ENCODE results near the gene ADD1. TPM values are rescaled to one million over a fixed set of nuclear protein-coding genes. Genes with fewer than 3 reads are reported as not detected.

ADD1 gene
- total and polyA plus RNA-seq, 2 of the 13 experiments (the other 11 are each of a cell fraction or from before 2014, with no cell fraction given): 73.9 to 122 TPM

DNA sequence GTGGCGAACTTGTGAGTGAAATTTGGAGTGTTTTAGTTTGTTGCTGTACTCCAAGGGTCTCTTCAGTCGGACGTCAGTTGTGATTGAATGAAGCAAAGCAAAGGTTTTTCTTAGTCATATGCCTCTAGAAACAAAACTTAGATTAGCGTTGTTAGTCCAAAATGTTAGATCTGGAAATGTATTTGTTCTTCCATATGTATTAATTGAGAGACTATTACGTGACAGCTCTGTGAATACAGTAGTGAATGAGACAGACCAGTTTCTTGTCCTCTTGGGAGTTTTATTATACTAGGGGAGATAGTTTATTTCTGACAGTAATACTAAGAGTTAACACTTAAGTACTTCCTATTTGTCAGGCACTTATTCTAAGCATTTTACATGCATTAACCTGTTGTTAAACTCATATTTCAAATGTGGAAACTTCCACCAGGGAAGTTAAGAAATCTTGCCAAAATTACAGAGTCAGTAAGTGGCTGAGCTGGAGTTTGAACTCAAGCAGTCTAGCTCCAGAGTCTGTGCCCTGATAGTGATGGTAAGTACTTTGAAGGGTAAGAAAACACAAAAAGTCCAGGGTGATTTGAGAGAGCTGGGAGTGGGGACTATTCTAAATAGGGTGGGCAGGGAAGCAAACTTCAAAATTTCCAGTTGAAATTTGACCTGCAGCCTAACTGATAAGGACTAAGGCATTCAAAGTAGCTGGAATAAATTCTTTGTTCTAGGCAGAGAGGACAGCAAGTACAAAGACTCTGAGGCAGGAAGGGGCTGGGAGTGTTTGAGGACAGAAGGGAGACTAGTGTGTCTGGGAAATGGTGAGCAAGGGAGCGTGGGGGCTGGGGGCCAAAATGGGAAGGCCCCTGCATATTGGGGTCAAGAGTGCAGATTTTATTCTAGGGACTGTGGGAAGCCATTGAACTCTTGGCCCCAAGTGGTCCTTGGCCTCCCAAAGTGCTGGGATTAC lies 17.0 kb downstream of the ADD1 start (continued):
- TF ChIP-seq PHF5A (CRISPR knock-in tag; IDR thresholded peaks at IDR 0.05; ENCODE audit: low read depth, unreplicated experiment) (no peak), ZNF484 (CRISPR knock-in tag; IDR thresholded peaks at IDR 0.05; ENCODE audit: borderline replicate concordance, low read depth) (no peak), JUNB (CRISPR knock-in tag; IDR thresholded peaks at IDR 0.05; ENCODE audit: borderline replicate concordance) (no peak), WIZ (CRISPR knock-in tag; IDR thresholded peaks at IDR 0.05) (no peak), ZBTB21 (CRISPR knock-in tag; IDR thresholded peaks at IDR 0.05) (no peak), ZBTB38 (CRISPR knock-in tag; IDR thresholded peaks at IDR 0.05) (no peak), HDAC2 (CRISPR knock-in tag; IDR thresholded peaks at IDR 0.05) (peak; percentile 71; the same call in 1 of the 2 replicates), MAFK (conservative IDR thresholded peaks at IDR 0.05 in 1 of 2, IDR thresholded peaks at IDR 0.05 in 1 of 2; ENCODE audit: low read length in 2 of 2) (no peak), ZFY (CRISPR knock-in tag; IDR thresholded peaks at IDR 0.05) (no peak), KDM3A (CRISPR knock-in tag; IDR thresholded peaks at IDR 0.05; ENCODE audit: low read depth) (0 out of 2 replicates have a peak, but pooled peaks have one; percentile 47), POLR2AphosphoS5 (IDR thresholded peaks at IDR 0.05; ENCODE audit: low read depth, low read length) (no peak), SAP130 (CRISPR knock-in tag; IDR thresholded peaks at IDR 0.05; ENCODE audit: low read depth) (peak; percentile 67), ZNF678 (CRISPR knock-in tag; IDR thresholded peaks at IDR 0.05) (no peak)
- TF ChIP-seq, protein P1, sequence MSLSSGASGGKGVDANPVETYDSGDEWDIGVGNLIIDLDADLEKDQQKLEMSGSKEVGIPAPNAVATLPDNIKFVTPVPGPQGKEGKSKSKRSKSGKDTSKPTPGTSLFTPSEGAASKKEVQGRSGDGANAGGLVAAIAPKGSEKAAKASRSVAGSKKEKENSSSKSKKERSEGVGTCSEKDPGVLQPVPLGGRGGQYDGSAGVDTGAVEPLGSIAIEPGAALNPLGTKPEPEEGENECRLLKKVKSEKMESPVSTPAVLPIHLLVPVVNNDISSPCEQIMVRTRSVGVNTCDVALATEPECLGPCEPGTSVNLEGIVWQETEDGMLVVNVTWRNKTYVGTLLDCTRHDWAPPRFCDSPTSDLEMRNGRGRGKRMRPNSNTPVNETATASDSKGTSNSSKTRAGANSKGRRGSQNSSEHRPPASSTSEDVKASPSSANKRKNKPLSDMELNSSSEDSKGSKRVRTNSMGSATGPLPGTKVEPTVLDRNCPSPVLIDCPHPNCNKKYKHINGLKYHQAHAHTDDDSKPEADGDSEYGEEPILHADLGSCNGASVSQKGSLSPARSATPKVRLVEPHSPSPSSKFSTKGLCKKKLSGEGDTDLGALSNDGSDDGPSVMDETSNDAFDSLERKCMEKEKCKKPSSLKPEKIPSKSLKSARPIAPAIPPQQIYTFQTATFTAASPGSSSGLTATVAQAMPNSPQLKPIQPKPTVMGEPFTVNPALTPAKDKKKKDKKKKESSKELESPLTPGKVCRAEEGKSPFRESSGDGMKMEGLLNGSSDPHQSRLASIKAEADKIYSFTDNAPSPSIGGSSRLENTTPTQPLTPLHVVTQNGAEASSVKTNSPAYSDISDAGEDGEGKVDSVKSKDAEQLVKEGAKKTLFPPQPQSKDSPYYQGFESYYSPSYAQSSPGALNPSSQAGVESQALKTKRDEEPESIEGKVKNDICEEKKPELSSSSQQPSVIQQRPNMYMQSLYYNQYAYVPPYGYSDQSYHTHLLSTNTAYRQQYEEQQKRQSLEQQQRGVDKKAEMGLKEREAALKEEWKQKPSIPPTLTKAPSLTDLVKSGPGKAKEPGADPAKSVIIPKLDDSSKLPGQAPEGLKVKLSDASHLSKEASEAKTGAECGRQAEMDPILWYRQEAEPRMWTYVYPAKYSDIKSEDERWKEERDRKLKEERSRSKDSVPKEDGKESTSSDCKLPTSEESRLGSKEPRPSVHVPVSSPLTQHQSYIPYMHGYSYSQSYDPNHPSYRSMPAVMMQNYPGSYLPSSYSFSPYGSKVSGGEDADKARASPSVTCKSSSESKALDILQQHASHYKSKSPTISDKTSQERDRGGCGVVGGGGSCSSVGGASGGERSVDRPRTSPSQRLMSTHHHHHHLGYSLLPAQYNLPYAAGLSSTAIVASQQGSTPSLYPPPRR (CRISPR knock-in tag; IDR thresholded peaks at IDR 0.05; ENCODE audit: borderline replicate concordance): peak; percentile 81; the same call in 1 of the 2 replicates
- TF ChIP-seq, protein P2, sequence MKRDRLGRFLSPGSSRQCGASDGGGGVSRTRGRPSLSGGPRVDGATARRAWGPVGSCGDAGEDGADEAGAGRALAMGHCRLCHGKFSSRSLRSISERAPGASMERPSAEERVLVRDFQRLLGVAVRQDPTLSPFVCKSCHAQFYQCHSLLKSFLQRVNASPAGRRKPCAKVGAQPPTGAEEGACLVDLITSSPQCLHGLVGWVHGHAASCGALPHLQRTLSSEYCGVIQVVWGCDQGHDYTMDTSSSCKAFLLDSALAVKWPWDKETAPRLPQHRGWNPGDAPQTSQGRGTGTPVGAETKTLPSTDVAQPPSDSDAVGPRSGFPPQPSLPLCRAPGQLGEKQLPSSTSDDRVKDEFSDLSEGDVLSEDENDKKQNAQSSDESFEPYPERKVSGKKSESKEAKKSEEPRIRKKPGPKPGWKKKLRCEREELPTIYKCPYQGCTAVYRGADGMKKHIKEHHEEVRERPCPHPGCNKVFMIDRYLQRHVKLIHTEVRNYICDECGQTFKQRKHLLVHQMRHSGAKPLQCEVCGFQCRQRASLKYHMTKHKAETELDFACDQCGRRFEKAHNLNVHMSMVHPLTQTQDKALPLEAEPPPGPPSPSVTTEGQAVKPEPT (CRISPR knock-in tag; IDR thresholded peaks at IDR 0.05; ENCODE audit: low read depth): no peak
- TF ChIP-seq, protein P3, sequence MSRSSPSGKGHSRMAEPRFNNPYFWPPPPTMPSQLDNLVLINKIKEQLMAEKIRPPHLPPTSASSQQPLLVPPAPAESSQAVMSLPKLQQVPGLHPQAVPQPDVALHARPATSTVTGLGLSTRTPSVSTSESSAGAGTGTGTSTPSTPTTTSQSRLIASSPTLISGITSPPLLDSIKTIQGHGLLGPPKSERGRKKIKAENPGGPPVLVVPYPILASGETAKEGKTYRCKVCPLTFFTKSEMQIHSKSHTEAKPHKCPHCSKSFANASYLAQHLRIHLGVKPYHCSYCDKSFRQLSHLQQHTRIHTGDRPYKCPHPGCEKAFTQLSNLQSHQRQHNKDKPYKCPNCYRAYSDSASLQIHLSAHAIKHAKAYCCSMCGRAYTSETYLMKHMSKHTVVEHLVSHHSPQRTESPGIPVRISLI (CRISPR knock-in tag; IDR thresholded peaks at IDR 0.05; ENCODE audit: borderline replicate concordance): no peak
- TF ChIP-seq, protein P4, sequence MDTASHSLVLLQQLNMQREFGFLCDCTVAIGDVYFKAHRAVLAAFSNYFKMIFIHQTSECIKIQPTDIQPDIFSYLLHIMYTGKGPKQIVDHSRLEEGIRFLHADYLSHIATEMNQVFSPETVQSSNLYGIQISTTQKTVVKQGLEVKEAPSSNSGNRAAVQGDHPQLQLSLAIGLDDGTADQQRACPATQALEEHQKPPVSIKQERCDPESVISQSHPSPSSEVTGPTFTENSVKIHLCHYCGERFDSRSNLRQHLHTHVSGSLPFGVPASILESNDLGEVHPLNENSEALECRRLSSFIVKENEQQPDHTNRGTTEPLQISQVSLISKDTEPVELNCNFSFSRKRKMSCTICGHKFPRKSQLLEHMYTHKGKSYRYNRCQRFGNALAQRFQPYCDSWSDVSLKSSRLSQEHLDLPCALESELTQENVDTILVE (CRISPR knock-in tag; IDR thresholded peaks at IDR 0.05): no peak
